Stomach (tissue), 9 donors: Measurements from ENCODE around the gene CCDC178. TPM values are rescaled to one million over a fixed set of nuclear protein-coding genes. Genes with fewer than 3 reads are reported as not detected.

Experiments used
- DNase-seq, 2 donors: peaks; one replicate each; pipeline versions ENCODE4 v3.0.0 to v3.0.0-alpha.2; 2013 to 2019
- H3K27ac ChIP-seq, 5 donors: fragments of 200-600 bp in 4 of 5; sonication (generic) in 4 of 5; one replicate each; pipeline ENCODE4 v1.5.1; 2013 to 2019; ENCODE audit warnings: mild to moderate bottlenecking in 1 of 5, moderate library complexity in 1 of 5
- H3K27me3 ChIP-seq, 3 donors: fragments of 200-600 bp; sonication (generic); one replicate each; pipeline ENCODE4 v1.5.1; 2017 to 2019; ENCODE audit warnings: mixed run types in 1 of 3
- H3K36me3 ChIP-seq, 4 donors: fragments of 200-600 bp; sonication (generic); 1 replicate in 3 of 4; 2 replicates in 1 of 4; pipeline ENCODE4 v1.5.1; 2016 to 2019
- H3K4me1 ChIP-seq, 4 donors: fragments of 200-600 bp; sonication (generic); one replicate each; pipeline ENCODE4 v1.5.1; 2016 to 2019
- H3K4me3 ChIP-seq, 4 donors: fragments of 200-600 bp; sonication (generic) in 3 of 4; one replicate each; pipeline ENCODE4 v1.5.1; 2016 to 2019; ENCODE audit warnings: mild to moderate bottlenecking in 1 of 4
- H3K9me3 ChIP-seq, 4 donors: fragments of 200-600 bp; sonication (generic); one replicate each; pipeline ENCODE4 v1.5.1; 2016 to 2019
- EP300 ChIP-seq: sonication (generic); formaldehyde crosslinking; IDR thresholded peaks from one replicate; pipeline ENCODE4 v1.6.1; 2017; ENCODE audit warnings: antibody characterized with exemption
- POLR2A ChIP-seq, 4 donors: fragments of 450-650 bp; IDR thresholded peaks; one replicate each; pipeline ENCODE4 v1.6.1; 2016; ENCODE audit warnings: antibody characterized with exemption in 4 of 4, control low read depth in 2 of 4, mild to moderate bottlenecking in 1 of 4, moderate library complexity in 1 of 4
- POLR2AphosphoS5 ChIP-seq, 3 donors: sonication (generic); formaldehyde crosslinking; IDR thresholded peaks; one replicate each; pipeline ENCODE4 v1.6.1; 2016; ENCODE audit warnings: antibody characterized with exemption in 3 of 3
- WGBS, 5 donors: extraction: QIAGEN DNeasy Blood & Tissue Kit in 3 of 5; methylation state at CpG; one replicate each; pipeline versions ENCODE4 v1.1.5 to v1.1.7; 2013 to 2018; 5-methylcytosine and 5-hydroxymethylcytosine counted together
- intact Hi-C: fragments of 100-400 bp; cut with DNase I; formaldehyde crosslinking; loops from one replicate; pipeline ENCODE4 v1.15.1; 2023; ENCODE audit warnings: low total_unique reads
- polyA plus RNA-seq, 3 donors: library from polyadenylated mRNA; stranded (reverse); fragments of 200-250 nt; gene quantifications; one replicate each; pipeline ENCODE4 v1.2.3, GENCODE V29; 2013
- total RNA-seq, 5 donors: library from RNA; depleted of rRNA; stranded (reverse); fragments of >200 nt; gene quantifications; one replicate each; pipeline versions ENCODE4 v1.1.0 to v1.2.3, GENCODE V29; 2014 to 2016
- TF ChIP-seq, protein P1 (sequence below), 7 experiments: fragments of 450-650 bp in 4 of 7; fragments of 200-600 bp in 3 of 7; sonication (generic) in 3 of 7; IDR thresholded peaks; one replicate each; pipeline ENCODE4 v1.5.1; 2016 to 2019; ENCODE audit warnings: antibody characterized with exemption in 7 of 7, control low read depth in 2 of 7, mild to moderate bottlenecking in 1 of 7
- donor health status: healthy with polysubstance abuse.
- donor health status: Bipolar disorder and iron deficiency.
- donor health status: healthy.

The CCDC178 gene
- total and polyA plus RNA-seq, 8 donors, result 0.38 to 24.5 (median 1.8) TPM; not detected in 4

DNA sequence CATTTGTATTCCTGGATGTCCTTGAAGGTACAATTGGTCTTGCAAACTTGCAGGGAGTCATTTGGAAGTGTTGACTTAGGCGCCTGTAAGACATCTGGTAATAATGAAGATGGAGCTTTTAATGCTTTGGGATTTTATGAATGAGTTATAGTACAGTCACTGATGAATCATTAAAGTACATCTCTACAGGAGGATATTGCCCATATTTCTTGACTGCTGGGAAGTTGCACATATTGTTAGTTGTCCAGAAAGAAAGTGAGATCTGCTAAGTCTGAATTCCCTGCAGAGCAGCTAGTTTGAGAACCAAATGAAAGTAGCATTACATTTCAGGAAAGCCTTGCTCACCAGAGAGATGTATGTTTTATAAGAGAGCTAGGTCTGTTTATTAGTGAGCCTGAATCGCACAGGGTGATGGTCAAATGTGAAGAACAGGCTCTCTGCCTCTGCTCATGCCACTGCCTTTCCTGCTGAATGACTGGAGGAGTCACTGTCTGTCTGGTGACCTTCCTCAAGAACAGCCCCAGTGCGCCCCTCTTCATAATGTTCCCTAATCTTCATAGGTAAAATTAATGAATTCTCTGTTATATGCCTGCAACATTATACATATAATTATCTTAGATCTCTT lies 528.7 kb downstream of the CCDC178 start:
- Histone ChIP-seq H3K36me3 (no peaks in the 10 kb centered on the region), H3K27ac (no peak overlapping the region), H3K4me3 (no peak overlapping the region), H3K9me3 (no peaks in the 10 kb centered on the region), H3K27me3 (no peaks in the 10 kb centered on the region), H3K4me1 (no peaks in the 10 kb centered on the region)
- 82 to 91% (median 84%) methylated on average over 3 of the region's 3 CpGs for WGBS, 5 donors
- TF ChIP-seq, protein P1, sequence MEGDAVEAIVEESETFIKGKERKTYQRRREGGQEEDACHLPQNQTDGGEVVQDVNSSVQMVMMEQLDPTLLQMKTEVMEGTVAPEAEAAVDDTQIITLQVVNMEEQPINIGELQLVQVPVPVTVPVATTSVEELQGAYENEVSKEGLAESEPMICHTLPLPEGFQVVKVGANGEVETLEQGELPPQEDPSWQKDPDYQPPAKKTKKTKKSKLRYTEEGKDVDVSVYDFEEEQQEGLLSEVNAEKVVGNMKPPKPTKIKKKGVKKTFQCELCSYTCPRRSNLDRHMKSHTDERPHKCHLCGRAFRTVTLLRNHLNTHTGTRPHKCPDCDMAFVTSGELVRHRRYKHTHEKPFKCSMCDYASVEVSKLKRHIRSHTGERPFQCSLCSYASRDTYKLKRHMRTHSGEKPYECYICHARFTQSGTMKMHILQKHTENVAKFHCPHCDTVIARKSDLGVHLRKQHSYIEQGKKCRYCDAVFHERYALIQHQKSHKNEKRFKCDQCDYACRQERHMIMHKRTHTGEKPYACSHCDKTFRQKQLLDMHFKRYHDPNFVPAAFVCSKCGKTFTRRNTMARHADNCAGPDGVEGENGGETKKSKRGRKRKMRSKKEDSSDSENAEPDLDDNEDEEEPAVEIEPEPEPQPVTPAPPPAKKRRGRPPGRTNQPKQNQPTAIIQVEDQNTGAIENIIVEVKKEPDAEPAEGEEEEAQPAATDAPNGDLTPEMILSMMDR (IDR thresholded peaks at IDR 0.05), result no peak
- no peak for TF ChIP-seq POLR2AphosphoS5 (IDR thresholded peaks at IDR 0.05)
- TF ChIP-seq EP300, result no peak
- no peak for TF ChIP-seq POLR2A (IDR thresholded peaks at IDR 0.05)
- no peak for DNase-seq
- intact Hi-C loops, result no loop called here

DNA sequence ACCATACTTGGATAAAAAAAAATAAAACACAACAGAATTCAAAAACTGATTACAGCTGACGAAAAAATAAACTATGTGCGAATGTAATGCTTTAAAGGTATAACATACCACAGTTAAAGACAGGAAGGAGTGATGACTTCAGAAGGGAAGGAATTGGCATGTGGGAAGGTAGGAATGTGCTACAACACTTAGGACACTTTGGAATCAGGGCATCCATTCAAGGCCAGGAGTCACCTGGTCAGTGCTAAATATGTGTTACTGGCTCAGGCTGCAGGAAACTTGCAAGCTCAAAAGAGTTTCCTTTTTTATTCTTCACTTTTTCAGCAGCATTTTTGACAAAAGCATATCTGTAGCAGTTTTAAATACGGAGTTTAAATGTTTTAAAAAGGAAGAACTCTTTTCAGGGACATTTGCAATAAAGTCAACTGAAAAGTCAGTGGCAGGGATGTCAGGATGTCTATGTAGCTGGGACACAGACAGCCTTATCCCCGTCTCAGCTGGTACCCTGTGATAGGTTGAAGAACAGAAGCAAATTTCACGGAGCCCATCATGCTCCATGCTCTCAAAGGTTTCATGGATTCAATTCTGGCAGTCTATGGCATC lies 529.7 kb downstream of the CCDC178 start:
- TF ChIP-seq EP300 (no peak), POLR2A (IDR thresholded peaks at IDR 0.05) (no peak), POLR2AphosphoS5 (IDR thresholded peaks at IDR 0.05) (no peak)
- TF ChIP-seq, protein P1 (IDR thresholded peaks at IDR 0.05), result no peak
- H3K27ac ChIP-seq, result no peak overlapping the region
- intact Hi-C loops, result no loop called here
- H3K36me3 ChIP-seq, result no peaks in the 10 kb centered on the region
- H3K4me3 ChIP-seq, result no peak overlapping the region
- no peak for DNase-seq
- H3K4me1 ChIP-seq, result no peaks in the 10 kb centered on the region
- H3K27me3 ChIP-seq, result no peaks in the 10 kb centered on the region
- WGBS, 5 donors, result 63 to 70% (median 67%) methylated on average over 5 of the region's 5 CpGs
- no peaks in the 10 kb centered on the region for H3K9me3 ChIP-seq

DNA sequence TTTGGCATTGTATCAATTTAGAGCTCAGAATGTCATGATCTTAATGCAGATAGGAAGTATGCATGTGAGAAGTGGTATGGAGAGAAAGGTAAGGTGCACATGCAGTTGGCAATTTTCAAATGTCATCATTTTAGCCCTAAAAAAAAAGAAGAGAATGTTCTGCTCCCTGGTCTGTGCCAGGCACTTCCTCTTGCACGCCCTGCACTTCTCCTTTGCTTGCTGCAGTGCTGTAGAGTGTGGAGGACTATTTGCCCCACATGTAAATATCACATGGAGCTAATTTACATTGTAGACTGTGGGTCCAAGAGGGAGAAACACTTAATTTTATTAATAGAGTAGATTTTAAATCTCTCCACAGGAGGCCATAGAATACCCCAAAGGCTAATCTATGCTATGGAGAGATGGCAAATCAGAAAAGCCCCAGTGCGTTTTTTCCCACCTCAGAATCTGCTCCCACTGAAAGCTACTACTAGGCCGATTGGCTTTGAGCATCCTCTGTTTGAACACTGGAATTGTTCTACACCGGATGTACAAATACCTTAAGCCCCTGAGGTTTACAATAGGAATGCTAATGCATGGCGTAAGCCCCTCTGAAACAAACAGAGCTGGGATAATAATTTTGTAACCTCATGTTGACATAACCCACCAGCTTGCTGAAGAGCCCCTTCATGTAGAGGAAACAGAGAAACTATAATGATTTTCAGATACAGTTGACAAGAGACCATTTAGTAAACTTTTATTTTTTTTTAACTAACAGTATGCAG lies 530.5 kb downstream of the CCDC178 start:
- TF ChIP-seq POLR2AphosphoS5 (IDR thresholded peaks at IDR 0.05) (no peak), EP300 (no peak), POLR2A (IDR thresholded peaks at IDR 0.05) (no peak)
- TF ChIP-seq, protein P1 (IDR thresholded peaks at IDR 0.05), result no peak
- no peaks in the 10 kb centered on the region for H3K9me3 ChIP-seq
- H3K27me3 ChIP-seq, result no peaks in the 10 kb centered on the region
- H3K4me1 ChIP-seq, result no peaks in the 10 kb centered on the region
- intact Hi-C loops, result no loop called here
- no peak overlapping the region for H3K4me3 ChIP-seq
- no peaks in the 10 kb centered on the region for H3K36me3 ChIP-seq
- WGBS, 5 donors, result 43 to 52% (median 47%) methylated on average over 5 of the region's 5 CpGs
- DNase-seq, result no peak
- no peak overlapping the region for H3K27ac ChIP-seq

DNA sequence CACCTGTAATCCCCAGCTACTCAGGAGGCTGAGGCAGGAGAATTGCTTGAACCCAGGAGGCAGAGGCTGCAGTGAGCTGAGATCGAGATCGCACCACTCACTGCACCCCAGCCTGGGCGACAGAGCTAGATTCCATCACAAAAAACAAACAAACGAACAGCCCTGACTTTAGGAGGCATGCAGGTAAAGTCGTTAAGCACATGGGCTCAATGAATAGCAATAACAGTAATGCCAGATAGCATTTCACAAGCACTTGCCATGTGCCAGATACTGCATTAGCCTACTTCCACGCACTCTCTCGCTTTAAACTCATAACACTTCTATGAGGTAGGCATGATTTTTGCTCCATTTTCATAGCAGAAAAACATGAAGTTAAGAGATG lies 532.1 kb downstream of the CCDC178 start:
- Histone ChIP-seq H3K36me3 (no peaks in the 10 kb centered on the region), H3K4me3 (no peak overlapping the region), H3K27me3 (no peaks in the 10 kb centered on the region), H3K27ac (no peak overlapping the region), H3K9me3 (no peaks in the 10 kb centered on the region), H3K4me1 (no peaks in the 10 kb centered on the region)
- intact Hi-C loops, result no loop called here
- TF ChIP-seq POLR2A (IDR thresholded peaks at IDR 0.05) (no peak), POLR2AphosphoS5 (IDR thresholded peaks at IDR 0.05) (no peak)
- TF ChIP-seq, protein P1 (IDR thresholded peaks at IDR 0.05), result no peak
- no peak for DNase-seq
- 79 to 89% (median 82%) methylated on average over 7 of the region's 7 CpGs for WGBS, 5 donors
